Measurements from ENCODE around the gene GIMAP4.

GRCh38 chr7:150594805-150595204 lies 27.6 kb downstream of the GIMAP4 start:
- TF ChIP-seq POLR2A (IDR thresholded peaks at IDR 0.05) = no peak
- TF ChIP-seq, protein P1, sequence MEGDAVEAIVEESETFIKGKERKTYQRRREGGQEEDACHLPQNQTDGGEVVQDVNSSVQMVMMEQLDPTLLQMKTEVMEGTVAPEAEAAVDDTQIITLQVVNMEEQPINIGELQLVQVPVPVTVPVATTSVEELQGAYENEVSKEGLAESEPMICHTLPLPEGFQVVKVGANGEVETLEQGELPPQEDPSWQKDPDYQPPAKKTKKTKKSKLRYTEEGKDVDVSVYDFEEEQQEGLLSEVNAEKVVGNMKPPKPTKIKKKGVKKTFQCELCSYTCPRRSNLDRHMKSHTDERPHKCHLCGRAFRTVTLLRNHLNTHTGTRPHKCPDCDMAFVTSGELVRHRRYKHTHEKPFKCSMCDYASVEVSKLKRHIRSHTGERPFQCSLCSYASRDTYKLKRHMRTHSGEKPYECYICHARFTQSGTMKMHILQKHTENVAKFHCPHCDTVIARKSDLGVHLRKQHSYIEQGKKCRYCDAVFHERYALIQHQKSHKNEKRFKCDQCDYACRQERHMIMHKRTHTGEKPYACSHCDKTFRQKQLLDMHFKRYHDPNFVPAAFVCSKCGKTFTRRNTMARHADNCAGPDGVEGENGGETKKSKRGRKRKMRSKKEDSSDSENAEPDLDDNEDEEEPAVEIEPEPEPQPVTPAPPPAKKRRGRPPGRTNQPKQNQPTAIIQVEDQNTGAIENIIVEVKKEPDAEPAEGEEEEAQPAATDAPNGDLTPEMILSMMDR (IDR thresholded peaks at IDR 0.05) = no peak

Measured in testis (tissue), 2 donors.